DND-41 (cell line): ENCODE measurements around the gene NRXN3.

Experiments used
- CTCF ChIP-seq: IDR thresholded peaks from 2 replicates; pipeline ENCODE4 v1.5.1; 2012; ENCODE audit warnings: borderline replicate concordance, low read length, moderate library complexity, mild to moderate bottlenecking; ENCODE audit not compliant: poor library complexity, severe bottlenecking; ENCODE audit errors: extremely low read depth
- EZH2 ChIP-seq: IDR thresholded peaks from 3 replicates; pipeline ENCODE4 v1.6.1; 2012; ENCODE audit warnings: borderline replicate concordance, low read depth, mild to moderate bottlenecking, moderate library complexity, low read length, inconsistent platforms; ENCODE audit not compliant: severe bottlenecking

- no peak for TF ChIP-seq CTCF
- no peak for TF ChIP-seq EZH2
Measured at GRCh38 chr14:78316052-78316451, 145.9 kb downstream of the NRXN3 start.
